ENCODE measurements around the gene LRCOL1. TPM values are rescaled to one million over a fixed set of nuclear protein-coding genes. Genes with fewer than 3 reads are reported as not detected.
A peak's percentile ranks its signal among the peaks of the same experiment; 100 is the strongest.

LRCOL1 gene
- total RNA-seq, 1 experiment from 2014 or later: not detected

GRCh38 chr12:132563911-132564310 is 46.5 kb downstream of the LRCOL1 start:
- no peak for DNase-seq (ENCODE audit: low read depth, low spot score)
- in situ Hi-C loops (cut with HindIII; ENCODE audit: low pct_unique_long_range_greater_than_20kb, low sequenced_read_pairs): no loop called here

- no peak for DNase-seq (ENCODE audit: low read depth, low spot score)
- in situ Hi-C loops (cut with HindIII; ENCODE audit: low pct_unique_long_range_greater_than_20kb, low sequenced_read_pairs): no loop called here
Measured at GRCh38 chr12:132562489-132563021, 47.8 kb downstream of the LRCOL1 start.

GRCh38 chr12:132561427-132562156 is 48.8 kb downstream of the LRCOL1 start:
- DNase-seq (ENCODE audit: low read depth, low spot score): peak; percentile 34

GRCh38 chr12:132560614-132561426 is 49.6 kb downstream of the LRCOL1 start:
- peak; percentile 68 for DNase-seq (ENCODE audit: low read depth, low spot score)
- in situ Hi-C loops (cut with HindIII; ENCODE audit: low pct_unique_long_range_greater_than_20kb, low sequenced_read_pairs): no loop called here

More at GRCh38 chr12:132561427-132562156, 48.8 kb downstream of the LRCOL1 start:
- in situ Hi-C loops (cut with HindIII; ENCODE audit: low pct_unique_long_range_greater_than_20kb, low sequenced_read_pairs): no loop called here

GRCh38 chr12:132560364-132560613 is 50.1 kb downstream of the LRCOL1 start:
- DNase-seq (ENCODE audit: low read depth, low spot score): no peak
- in situ Hi-C loops (cut with HindIII; ENCODE audit: low pct_unique_long_range_greater_than_20kb, low sequenced_read_pairs): no loop called here

DNA sequence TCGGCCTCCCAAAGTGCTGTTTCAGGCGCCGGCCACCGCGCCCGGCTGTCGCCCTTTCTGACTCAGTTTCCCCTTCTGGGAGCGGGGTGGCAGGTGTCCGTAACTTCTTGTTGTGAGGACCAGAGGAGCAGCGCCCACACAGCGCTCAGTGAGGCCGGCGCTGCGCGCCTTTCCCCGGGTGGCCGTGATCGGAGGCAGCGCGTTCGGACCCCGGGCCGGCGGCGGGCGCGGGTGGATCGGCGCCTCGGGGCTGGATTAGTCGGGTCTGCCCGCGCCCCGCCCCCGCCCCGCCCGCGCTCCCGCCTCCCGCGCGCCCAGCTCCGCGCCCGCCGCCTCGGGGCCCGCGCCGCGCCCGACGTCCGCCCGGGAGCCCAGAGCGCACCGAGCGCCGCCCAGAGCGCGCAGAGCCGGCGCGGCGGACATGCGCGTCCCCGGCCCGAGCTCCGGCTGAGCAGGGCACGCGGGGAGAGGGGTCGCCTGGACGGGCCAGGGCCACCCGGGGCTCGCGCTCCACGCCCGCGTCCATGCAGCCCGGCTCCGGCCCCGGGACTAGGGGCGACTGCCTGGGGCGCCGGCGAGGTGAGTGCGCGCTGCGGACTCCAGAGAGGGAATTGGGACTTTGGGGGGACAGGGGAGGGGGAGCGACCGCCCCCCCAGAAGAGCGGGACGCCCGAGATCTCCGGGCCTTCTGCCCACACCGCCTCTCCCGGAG is 50.6 kb downstream of the LRCOL1 start:
- in situ Hi-C loops (cut with HindIII; ENCODE audit: low pct_unique_long_range_greater_than_20kb, low sequenced_read_pairs): no loop called here

DNA sequence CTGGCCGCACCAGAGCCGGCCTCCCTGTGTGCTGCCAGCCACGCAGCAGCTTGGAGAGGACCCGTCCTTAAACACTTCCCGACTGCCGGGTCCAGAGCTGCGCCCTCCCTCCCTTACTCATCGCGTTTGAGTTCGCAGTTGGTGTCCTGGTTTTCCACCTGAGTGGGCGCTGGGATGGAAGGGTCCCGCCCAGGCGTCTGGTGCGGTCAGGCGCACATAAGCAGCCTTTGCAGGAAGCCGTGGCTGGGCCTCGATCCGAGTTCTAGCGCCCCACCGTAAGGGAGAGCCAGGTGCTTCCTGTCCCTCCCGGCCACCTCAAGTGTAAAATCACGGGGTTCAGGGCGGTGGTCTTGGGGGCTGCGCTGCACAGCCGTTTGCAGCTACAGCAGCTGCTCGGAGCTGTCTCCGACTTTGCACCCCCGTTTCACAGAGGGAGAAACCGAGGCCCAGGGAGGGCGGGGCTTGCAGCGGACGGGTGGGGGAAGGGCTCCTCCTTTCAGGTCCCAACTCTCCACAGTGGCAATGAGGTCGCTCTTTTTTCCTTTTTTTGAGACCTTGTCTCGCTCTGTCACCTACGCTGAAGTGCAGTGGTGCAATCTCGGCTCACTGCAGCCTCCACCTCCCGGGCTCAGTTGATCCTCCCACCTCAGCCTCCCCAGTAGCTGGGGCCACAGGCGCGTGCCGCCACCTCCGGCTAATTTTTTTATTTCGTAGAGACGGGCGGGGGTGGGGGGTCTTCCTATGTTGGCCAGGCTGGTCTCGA is 51.3 kb downstream of the LRCOL1 start:
- in situ Hi-C loops (cut with HindIII; ENCODE audit: low pct_unique_long_range_greater_than_20kb, low sequenced_read_pairs): no loop called here
- DNase-seq (ENCODE audit: low read depth, low spot score): no peak

More for the DNA sequence above, 50.6 kb downstream of the LRCOL1 start:
- DNase-seq (ENCODE audit: low read depth, low spot score): peak; percentile 52

- in situ Hi-C loops (cut with HindIII; ENCODE audit: low pct_unique_long_range_greater_than_20kb, low sequenced_read_pairs): no loop called here
- DNase-seq (ENCODE audit: low read depth, low spot score): no peak
Measured at GRCh38 chr12:132558042-132558856, 52.1 kb downstream of the LRCOL1 start.

GRCh38 chr12:132557291-132558015 is 52.9 kb downstream of the LRCOL1 start:
- no peak for DNase-seq (ENCODE audit: low read depth, low spot score)
- in situ Hi-C loops (cut with HindIII; ENCODE audit: low pct_unique_long_range_greater_than_20kb, low sequenced_read_pairs): no loop called here

GRCh38 chr12:132556801-132557200 is 53.6 kb downstream of the LRCOL1 start:
- no peak for DNase-seq (ENCODE audit: low read depth, low spot score)
- in situ Hi-C loops (cut with HindIII; ENCODE audit: low pct_unique_long_range_greater_than_20kb, low sequenced_read_pairs): no loop called here

DNA sequence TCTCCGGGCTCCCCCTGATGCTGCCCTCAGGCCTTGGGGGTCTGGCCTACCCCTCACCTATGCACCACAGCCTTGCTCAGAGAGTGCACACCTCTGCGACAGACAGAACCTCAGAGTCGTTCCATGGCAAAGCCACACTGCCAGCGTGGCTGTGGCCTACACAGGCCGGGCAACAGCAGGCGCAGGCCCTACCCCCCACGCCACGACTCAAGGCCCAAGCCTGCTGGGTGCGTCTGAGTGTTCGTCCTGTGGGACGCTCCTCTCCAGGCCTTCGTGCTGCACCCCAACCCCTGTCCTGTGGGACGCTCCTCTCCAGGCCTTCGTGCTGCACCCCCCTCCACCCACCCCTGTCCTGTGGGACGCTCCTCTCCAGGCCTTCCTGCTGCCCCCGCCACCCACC is 54.2 kb downstream of the LRCOL1 start:
- no peak for DNase-seq (ENCODE audit: low read depth, low spot score)
- in situ Hi-C loops (cut with HindIII; ENCODE audit: low pct_unique_long_range_greater_than_20kb, low sequenced_read_pairs): no loop called here

DNA sequence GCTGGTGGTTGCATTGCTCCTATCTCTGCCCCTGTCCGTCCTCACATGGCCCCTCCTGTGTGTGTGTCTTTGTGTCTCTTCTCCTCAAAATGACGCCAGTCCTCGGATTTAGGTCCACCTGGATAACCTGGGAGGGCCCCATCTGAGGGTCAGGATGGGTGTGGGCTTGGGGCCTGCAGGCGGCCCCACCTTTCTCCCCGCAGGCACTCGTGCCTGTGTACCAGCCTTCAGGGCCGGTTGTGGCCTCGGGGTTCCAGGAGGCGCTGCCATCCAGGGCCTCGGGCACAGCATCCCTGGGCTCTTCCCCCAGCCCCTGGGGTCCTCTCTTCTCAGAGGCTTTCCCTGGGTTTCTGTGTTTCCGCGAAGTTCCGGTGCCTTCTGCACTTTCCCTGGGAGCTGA is 54.7 kb downstream of the LRCOL1 start:
- DNase-seq (ENCODE audit: low read depth, low spot score): no peak
- in situ Hi-C loops (cut with HindIII; ENCODE audit: low pct_unique_long_range_greater_than_20kb, low sequenced_read_pairs): no loop called here

DNA sequence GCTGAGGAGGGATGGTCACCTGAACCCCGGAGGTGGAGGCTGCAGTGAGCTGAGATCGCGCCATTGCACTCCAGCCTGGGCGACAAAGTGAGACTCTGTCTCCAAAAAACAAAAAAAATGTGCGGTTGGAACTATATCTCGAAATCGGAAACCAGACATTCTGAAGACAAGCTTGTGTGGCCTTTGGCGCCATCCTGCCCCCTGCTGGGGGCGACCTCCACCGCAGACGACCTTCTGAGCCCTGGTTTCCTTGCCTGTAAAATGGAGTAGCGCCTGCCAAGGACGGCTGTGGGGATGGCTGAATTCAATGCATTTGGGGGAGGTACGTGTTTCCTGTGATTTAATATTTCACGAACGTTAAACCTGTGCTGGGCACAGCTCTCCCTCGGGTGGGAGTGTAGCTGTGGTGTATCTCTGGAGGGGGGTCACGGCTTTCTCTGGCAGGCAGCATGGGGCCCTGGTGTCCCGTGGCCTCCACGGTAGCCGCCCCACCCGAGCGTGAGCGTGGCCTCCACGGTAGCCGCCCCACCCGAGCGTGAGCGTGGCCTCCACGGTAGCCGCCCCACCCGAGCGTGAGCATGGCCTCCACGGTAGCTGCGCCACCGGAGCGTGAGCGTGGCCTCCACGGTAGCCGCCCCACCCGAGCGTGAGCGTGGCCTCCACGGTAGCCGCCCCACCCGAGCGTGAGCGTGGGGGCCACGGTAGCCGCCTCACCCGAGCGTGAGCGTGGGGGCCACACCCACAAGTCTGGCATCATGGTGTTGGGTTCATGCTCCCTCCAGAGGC is 55.3 kb downstream of the LRCOL1 start:
- in situ Hi-C loops (cut with HindIII; ENCODE audit: low pct_unique_long_range_greater_than_20kb, low sequenced_read_pairs): no loop called here
- DNase-seq (ENCODE audit: low read depth, low spot score): peak; percentile 13
